Adipocyte (in vitro differentiated cells): ENCODE measurements around the gene PIM1.

Experiments
- DNase-seq: peaks from one replicate; pipeline ENCODE4 v3.0.0-alpha.2; 2015; ENCODE audit warnings: low read depth
- H3K27me3 ChIP-seq: replicated peaks from 2 replicates; pipeline ENCODE4 v1.7.0; 2013; ENCODE audit warnings: mild to moderate bottlenecking, low read length, moderate library complexity; ENCODE audit not compliant: control insufficient read depth, insufficient read depth
- H3K36me3 ChIP-seq: 2 replicates; pipeline ENCODE4 v1.7.0; 2013; ENCODE audit warnings: low read length, mild to moderate bottlenecking, moderate library complexity; ENCODE audit not compliant: control insufficient read depth, insufficient read depth, severe bottlenecking
- H3K4me1 ChIP-seq: 2 replicates; pipeline ENCODE4 v1.7.0; 2013; ENCODE audit warnings: mild to moderate bottlenecking, low read length, moderate library complexity; ENCODE audit not compliant: control insufficient read depth, insufficient read depth
- H3K4me3 ChIP-seq: 2 replicates; pipeline ENCODE4 v1.7.0; 2013; ENCODE audit warnings: mild to moderate bottlenecking, low read length, moderate library complexity
- H3K9ac ChIP-seq: 2 replicates; pipeline ENCODE4 v1.7.0; 2013; ENCODE audit warnings: mild to moderate bottlenecking, low read length, moderate library complexity
- H3K9me3 ChIP-seq: 2 replicates; pipeline ENCODE4 v1.7.0; 2013; ENCODE audit warnings: mild to moderate bottlenecking, low read length, moderate library complexity; ENCODE audit not compliant: control insufficient read depth

PIM1 gene

DNA sequence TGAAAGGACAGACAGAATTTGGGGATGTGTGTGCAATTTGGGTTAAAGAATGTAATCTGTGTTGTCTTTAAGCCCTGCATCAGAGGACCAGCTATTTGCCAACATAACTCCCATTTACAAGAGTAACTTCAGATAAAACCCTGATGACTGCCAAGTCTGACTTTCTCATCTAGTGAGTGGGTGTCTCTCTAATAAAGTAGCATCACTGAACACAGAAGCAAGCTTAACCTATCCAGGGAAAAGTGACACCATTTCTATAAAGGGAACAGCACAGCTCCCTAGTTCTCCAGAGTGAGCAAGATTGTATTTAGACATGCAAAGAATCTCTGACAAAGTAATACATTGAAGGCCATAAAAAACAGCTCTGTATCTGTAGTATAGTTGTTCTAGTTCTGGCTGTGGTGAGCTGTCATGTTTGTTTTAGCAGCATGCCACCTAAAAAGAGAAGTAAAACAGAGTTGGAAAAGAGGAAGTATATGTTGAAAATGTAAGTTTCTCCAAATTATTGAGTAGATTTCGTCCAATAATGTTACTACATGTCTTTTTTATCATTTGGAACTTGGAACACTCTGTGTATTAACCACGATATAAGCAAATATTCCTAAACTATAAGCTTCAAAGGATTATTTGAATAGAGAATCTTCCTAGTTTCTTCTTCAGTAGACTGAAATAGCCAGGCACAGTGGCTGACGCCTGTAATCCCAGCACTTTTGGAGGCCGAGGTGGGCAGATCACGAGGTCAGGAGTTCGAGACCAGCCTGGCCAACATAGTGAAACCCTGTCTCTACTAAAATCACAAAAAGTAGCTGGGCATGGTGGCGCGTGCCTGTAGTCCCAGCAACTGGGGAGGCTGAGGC lies 8.8 kb upstream of the PIM1 start:
- no peaks in the 10 kb centered on the region for H3K27me3 ChIP-seq
- peak overlapping the region; percentile 13 for H3K9ac ChIP-seq
- H3K36me3 ChIP-seq = no peaks in the 10 kb centered on the region
- H3K9me3 ChIP-seq = no peaks in the 10 kb centered on the region
- H3K4me3 ChIP-seq = no peak overlapping the region
- DNase-seq = peak; percentile 54
- peaks cover 18% of the 10 kb centered on the region for H3K4me1 ChIP-seq

- H3K36me3 ChIP-seq = no peaks in the 10 kb centered on the region
- H3K9ac ChIP-seq = no peak overlapping the region
- peaks cover 13% of the 10 kb centered on the region for H3K4me1 ChIP-seq
- no peak overlapping the region for H3K4me3 ChIP-seq
- no peaks in the 10 kb centered on the region for H3K9me3 ChIP-seq
- DNase-seq = no peak
- H3K27me3 ChIP-seq = no peaks in the 10 kb centered on the region
Observed at GRCh38 chr6:37162740-37163139, 7.2 kb upstream of the PIM1 start.

DNA sequence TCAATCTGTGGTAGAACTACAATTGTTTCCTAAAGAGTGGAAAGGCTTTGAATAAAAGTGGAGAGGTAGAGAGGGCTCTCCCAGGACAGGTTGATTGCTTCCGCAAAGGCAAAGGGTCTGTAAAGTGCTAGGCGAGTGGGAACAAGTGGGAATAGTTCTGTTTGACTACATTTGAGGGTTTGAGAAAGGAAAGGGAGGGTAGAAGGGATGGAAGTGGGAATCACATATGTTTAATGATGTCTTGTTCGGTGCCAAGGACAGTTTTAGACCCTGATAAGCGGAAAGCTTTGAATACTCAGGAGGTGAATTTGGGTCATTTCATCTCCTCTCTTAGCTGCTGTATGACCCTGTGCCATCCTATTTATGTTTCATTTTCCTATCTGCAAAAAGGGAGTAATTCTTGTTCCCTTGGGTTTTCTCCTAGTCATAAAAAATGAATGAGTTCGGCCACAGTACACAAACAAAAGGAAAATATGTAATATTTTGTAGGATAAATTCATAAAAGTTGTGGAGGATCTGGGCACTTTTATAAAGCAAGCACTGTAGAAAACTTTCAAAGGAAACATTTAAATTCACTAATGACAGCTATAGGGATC lies 1.7 kb upstream of the PIM1 start:
- Histone ChIP-seq H3K4me3 (peak overlapping the region; percentile 84), H3K27me3 (no peaks in the 10 kb centered on the region), H3K4me1 (peaks cover 24% of the 10 kb centered on the region), H3K9ac (peak overlapping the region; percentile 90), H3K9me3 (no peaks in the 10 kb centered on the region), H3K36me3 (peaks cover 19% of the 10 kb centered on the region)
- DNase-seq = no peak

DNA sequence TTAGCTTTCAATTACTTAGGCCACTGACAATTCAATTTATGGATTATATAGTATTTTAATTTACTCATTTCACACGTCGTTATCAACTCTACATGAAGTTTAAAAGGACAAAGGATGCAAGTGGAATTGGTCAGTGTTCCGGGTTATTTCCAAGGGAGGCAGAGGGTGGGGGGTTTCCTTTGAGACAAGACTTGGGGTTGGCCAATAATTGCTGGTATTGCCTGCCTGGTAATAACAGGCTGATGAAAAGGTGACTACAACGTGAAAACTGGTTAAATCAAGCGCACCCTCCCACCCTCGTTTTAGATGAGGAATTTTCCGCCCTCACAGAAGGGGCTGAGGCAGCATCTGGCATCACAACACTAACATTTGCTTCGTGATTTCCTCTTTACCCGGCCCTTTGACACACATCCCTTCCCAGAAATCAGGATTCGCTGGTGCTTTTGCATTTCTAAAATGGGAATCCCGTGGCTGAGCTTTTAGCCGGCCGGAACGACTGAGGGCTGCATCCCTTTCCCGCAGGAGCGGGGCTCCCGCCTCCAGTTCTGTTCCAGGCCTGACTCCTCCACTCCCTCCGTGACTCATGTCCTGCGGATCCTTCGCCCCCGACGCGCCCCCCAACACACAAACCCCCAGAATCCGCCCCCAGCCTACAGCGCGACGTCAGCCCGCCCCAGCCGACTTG lies 999 bp upstream of the PIM1 start:
- H3K4me3 ChIP-seq = peak overlapping the region; percentile 84
- H3K36me3 ChIP-seq = peaks cover 26% of the 10 kb centered on the region
- no peaks in the 10 kb centered on the region for H3K9me3 ChIP-seq
- H3K4me1 ChIP-seq = peaks cover 31% of the 10 kb centered on the region
- no peaks in the 10 kb centered on the region for H3K27me3 ChIP-seq
- DNase-seq = peak; percentile 88
- H3K9ac ChIP-seq = peak overlapping the region; percentile 90

DNA sequence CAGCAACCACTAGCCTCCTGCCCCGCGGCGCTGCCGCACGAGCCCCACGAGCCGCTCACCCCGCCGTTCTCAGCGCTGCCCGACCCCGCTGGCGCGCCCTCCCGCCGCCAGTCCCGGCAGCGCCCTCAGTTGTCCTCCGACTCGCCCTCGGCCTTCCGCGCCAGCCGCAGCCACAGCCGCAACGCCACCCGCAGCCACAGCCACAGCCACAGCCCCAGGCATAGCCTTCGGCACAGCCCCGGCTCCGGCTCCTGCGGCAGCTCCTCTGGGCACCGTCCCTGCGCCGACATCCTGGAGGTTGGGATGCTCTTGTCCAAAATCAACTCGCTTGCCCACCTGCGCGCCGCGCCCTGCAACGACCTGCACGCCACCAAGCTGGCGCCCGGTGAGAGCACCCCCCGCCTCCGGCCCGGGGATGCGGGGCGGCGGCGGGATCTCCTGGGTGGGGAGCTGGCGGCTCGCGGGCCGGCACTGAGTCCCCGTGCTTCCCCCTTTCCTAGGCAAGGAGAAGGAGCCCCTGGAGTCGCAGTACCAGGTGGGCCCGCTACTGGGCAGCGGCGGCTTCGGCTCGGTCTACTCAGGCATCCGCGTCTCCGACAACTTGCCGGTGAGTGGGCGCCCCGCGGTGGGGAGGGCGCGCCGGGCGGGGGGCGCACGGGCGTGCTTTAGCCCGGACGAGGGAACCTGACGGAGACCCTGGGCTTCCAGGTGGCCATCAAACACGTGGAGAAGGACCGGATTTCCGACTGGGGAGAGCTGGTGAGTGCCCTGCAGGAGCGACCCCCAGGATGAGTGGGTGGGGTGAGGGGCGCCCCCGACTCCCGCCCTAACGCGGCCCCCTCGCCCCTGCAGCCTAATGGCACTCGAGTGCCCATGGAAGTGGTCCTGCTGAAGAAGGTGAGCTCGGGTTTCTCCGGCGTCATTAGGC lies 585 bp downstream of the PIM1 start:
- Histone ChIP-seq H3K4me3 (peak overlapping the region; percentile 94), H3K9ac (peak overlapping the region; percentile 98), H3K9me3 (no peaks in the 10 kb centered on the region), H3K27me3 (no peaks in the 10 kb centered on the region), H3K36me3 (peaks cover 42% of the 10 kb centered on the region), H3K4me1 (peaks cover 36% of the 10 kb centered on the region)
- peak; percentile 57 for DNase-seq

DNA sequence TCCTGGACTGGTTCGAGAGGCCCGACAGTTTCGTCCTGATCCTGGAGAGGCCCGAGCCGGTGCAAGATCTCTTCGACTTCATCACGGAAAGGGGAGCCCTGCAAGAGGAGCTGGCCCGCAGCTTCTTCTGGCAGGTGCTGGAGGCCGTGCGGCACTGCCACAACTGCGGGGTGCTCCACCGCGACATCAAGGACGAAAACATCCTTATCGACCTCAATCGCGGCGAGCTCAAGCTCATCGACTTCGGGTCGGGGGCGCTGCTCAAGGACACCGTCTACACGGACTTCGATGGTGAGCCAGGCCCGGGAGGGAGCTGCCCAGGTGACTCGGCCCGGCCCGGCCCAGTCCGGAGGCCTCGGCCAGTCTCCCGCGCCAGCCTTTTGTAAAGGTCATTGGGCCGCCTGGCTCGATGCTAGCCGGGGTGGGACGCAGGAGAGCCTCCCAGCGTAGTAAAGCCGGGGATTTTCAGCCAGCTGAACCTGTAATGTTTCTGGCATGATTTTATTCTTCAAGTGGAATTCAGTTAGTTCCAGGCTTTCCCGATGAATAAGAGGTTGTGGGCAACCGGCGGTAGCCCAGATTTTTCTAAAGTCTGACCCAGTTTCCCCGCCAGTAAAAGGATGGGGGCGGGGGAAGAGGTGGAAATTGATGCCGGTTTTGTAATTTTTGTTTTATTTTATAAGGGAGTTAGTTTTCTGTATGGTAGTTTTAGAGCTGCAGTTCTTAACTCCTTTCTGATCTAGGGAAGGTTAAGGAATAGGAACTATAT lies 1.4 kb downstream of the PIM1 start:
- DNase-seq = peak; percentile 65
- H3K4me3 ChIP-seq = peak overlapping the region; percentile 94

GRCh38 chr6:37171970-37172812 lies 2.2 kb downstream of the PIM1 start:
- Histone ChIP-seq H3K4me3 (peak overlapping the region; percentile 94), H3K27me3 (no peaks in the 10 kb centered on the region), H3K36me3 (peaks cover 46% of the 10 kb centered on the region), H3K9ac (peak overlapping the region; percentile 98), H3K9me3 (no peaks in the 10 kb centered on the region), H3K4me1 (peaks cover 36% of the 10 kb centered on the region)
- peak; percentile 96 for DNase-seq

More for the DNA sequence above, 1.4 kb downstream of the PIM1 start:
- Histone ChIP-seq H3K9me3 (no peaks in the 10 kb centered on the region), H3K36me3 (peaks cover 46% of the 10 kb centered on the region), H3K4me1 (peaks cover 36% of the 10 kb centered on the region), H3K9ac (peak overlapping the region; percentile 98), H3K27me3 (no peaks in the 10 kb centered on the region)

GRCh38 chr6:37172912-37173492 lies 3.0 kb downstream of the PIM1 start:
- Histone ChIP-seq H3K27me3 (no peaks in the 10 kb centered on the region), H3K36me3 (peaks cover 46% of the 10 kb centered on the region), H3K4me3 (peak overlapping the region; percentile 94), H3K9me3 (no peaks in the 10 kb centered on the region), H3K4me1 (peaks cover 36% of the 10 kb centered on the region), H3K9ac (peak overlapping the region; percentile 98)
- no peak for DNase-seq

DNA sequence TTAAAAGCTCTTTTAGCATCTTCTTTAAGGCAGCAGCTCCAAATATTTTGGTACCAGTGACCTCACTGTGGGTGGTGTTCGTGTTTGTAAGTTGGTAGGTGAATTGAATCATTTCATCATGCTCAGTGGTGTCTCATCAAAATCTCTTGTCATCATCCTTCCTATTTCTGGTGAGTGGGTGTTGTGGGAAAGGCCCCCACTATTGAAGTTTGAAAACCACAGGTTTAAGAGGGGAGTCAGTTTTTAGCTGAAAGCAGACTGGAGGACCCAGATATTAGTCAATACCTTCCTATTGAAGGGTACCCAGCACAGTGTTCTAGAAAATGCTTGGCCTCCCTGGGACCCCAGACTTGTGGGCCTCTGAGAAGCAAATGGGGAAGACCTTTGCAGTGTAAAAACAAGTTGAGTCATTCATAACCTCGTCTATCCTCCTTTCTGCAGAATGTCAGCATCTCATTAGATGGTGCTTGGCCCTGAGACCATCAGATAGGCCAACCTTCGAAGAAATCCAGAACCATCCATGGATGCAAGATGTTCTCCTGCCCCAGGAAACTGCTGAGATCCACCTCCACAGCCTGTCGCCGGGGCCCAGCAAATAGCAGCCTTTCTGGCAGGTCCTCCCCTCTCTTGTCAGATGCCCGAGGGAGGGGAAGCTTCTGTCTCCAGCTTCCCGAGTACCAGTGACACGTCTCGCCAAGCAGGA lies 3.7 kb downstream of the PIM1 start:
- peak overlapping the region; percentile 98 for H3K9ac ChIP-seq
- H3K4me3 ChIP-seq = peak overlapping the region; percentile 94
- H3K27me3 ChIP-seq = no peaks in the 10 kb centered on the region
- H3K4me1 ChIP-seq = peaks cover 29% of the 10 kb centered on the region
- no peak for DNase-seq
- no peaks in the 10 kb centered on the region for H3K9me3 ChIP-seq
- H3K36me3 ChIP-seq = peaks cover 46% of the 10 kb centered on the region
